Trophoblast cell (in vitro differentiated cells and primary cell): ENCODE measurements around the gene CA7.

Experiments used
- DNase-seq, 2 donors: peaks; one replicate each; pipeline ENCODE4 v3.0.0-alpha.2; 2016
- H2AFZ ChIP-seq: 2 replicates; pipeline ENCODE4 v1.6.1; 2013; ENCODE audit warnings: low read length, moderate library complexity, mild to moderate bottlenecking; ENCODE audit not compliant: insufficient read depth, poor library complexity
- H2AK5ac ChIP-seq: 2 replicates; pipeline ENCODE4 v1.6.1; 2013; ENCODE audit warnings: mild to moderate bottlenecking, low read length
- H2BK120ac ChIP-seq: 2 replicates; pipeline ENCODE4 v1.6.1; 2013; ENCODE audit warnings: low read length, mild to moderate bottlenecking, moderate library complexity; ENCODE audit not compliant: insufficient read depth, poor library complexity
- H2BK12ac ChIP-seq: 2 replicates; pipeline ENCODE4 v1.6.1; 2013; ENCODE audit warnings: mild to moderate bottlenecking, low read length, moderate library complexity
- H2BK5ac ChIP-seq: 2 replicates; pipeline ENCODE4 v1.6.1; 2013; ENCODE audit warnings: low read length, low read depth, moderate library complexity, mild to moderate bottlenecking; ENCODE audit not compliant: poor library complexity
- H3K14ac ChIP-seq: 2 replicates; pipeline ENCODE4 v1.6.1; 2013; ENCODE audit warnings: mild to moderate bottlenecking, low read length
- H3K18ac ChIP-seq: 2 replicates; pipeline ENCODE4 v1.6.1; 2013; ENCODE audit warnings: mild to moderate bottlenecking, low read length
- H3K23ac ChIP-seq: 2 replicates; pipeline ENCODE4 v1.6.1; 2013; ENCODE audit warnings: low read length
- H3K27ac ChIP-seq: 2 replicates; pipeline ENCODE4 v1.5.1; 2013; ENCODE audit warnings: low read depth, mild to moderate bottlenecking, inconsistent platforms, low read length, moderate library complexity
- H3K27me3 ChIP-seq: 2 replicates; pipeline ENCODE4 v1.6.1; 2013; ENCODE audit warnings: inconsistent platforms, mild to moderate bottlenecking, low read length, moderate library complexity; ENCODE audit not compliant: insufficient read depth
- H3K36me3 ChIP-seq, 2 experiments: 1 replicate in 1 of 2; 2 replicates in 1 of 2; pipeline ENCODE4 v1.6.1; 2013; ENCODE audit warnings: low read length in 2 of 2, mild to moderate bottlenecking in 2 of 2, moderate library complexity in 1 of 2; ENCODE audit not compliant: insufficient read depth in 2 of 2, control insufficient read depth in 1 of 2
- H3K4ac ChIP-seq: 2 replicates; pipeline ENCODE4 v1.6.1; 2013; ENCODE audit warnings: low read depth, mild to moderate bottlenecking, low read length, moderate library complexity
- H3K4me1 ChIP-seq, 2 experiments: 1 replicate in 1 of 2; 2 replicates in 1 of 2; pipeline ENCODE4 v1.6.1; 2013; ENCODE audit warnings: low read length in 2 of 2, mild to moderate bottlenecking in 2 of 2, moderate library complexity in 1 of 2; ENCODE audit not compliant: insufficient read depth in 2 of 2, control insufficient read depth in 1 of 2
- H3K4me2 ChIP-seq: 2 replicates; pipeline ENCODE4 v1.6.1; 2013; ENCODE audit warnings: inconsistent platforms, mild to moderate bottlenecking, low read length, moderate library complexity
- H3K4me3 ChIP-seq: 2 replicates; pipeline ENCODE4 v1.5.1; 2013; ENCODE audit warnings: mild to moderate bottlenecking, low read depth, low read length, inconsistent platforms
- H3K79me1 ChIP-seq: one replicate; pipeline ENCODE4 v1.6.1; 2013; ENCODE audit warnings: low read length
- H3K79me2 ChIP-seq: 2 replicates; pipeline ENCODE4 v1.6.1; 2013; ENCODE audit warnings: low read length, mild to moderate bottlenecking; ENCODE audit not compliant: control insufficient read depth, insufficient read depth, poor library complexity
- H3K9ac ChIP-seq: 2 replicates; pipeline ENCODE4 v1.6.1; 2013; ENCODE audit warnings: mild to moderate bottlenecking, low read length
- H3K9me3 ChIP-seq: 2 replicates; pipeline ENCODE4 v1.6.1; 2013; ENCODE audit warnings: low read depth, mild to moderate bottlenecking, control low read depth, inconsistent platforms, low read length; ENCODE audit not compliant: insufficient read depth
- H4K12ac ChIP-seq: 2 replicates; pipeline ENCODE4 v1.6.1; 2013; ENCODE audit warnings: low read depth, mild to moderate bottlenecking, low read length, moderate library complexity
- H4K8ac ChIP-seq: 2 replicates; pipeline ENCODE4 v1.6.1; 2013; ENCODE audit warnings: low read depth, mild to moderate bottlenecking, low read length, moderate library complexity
- H4K91ac ChIP-seq: one replicate; pipeline ENCODE4 v1.6.1; 2013; ENCODE audit warnings: low read depth, mild to moderate bottlenecking, low read length, moderate library complexity
- WGBS: extraction: QIAGEN DNeasy Blood & Tissue Kit; methylation state at CpG from one replicate; pipeline ENCODE4 v1.1.7; 2013; ENCODE audit warnings: missing lambda C conversion rate; ENCODE audit not compliant: insufficient read length, insufficient coverage; ENCODE audit errors: extremely low coverage; 5-methylcytosine and 5-hydroxymethylcytosine counted together

Gene CA7

DNA sequence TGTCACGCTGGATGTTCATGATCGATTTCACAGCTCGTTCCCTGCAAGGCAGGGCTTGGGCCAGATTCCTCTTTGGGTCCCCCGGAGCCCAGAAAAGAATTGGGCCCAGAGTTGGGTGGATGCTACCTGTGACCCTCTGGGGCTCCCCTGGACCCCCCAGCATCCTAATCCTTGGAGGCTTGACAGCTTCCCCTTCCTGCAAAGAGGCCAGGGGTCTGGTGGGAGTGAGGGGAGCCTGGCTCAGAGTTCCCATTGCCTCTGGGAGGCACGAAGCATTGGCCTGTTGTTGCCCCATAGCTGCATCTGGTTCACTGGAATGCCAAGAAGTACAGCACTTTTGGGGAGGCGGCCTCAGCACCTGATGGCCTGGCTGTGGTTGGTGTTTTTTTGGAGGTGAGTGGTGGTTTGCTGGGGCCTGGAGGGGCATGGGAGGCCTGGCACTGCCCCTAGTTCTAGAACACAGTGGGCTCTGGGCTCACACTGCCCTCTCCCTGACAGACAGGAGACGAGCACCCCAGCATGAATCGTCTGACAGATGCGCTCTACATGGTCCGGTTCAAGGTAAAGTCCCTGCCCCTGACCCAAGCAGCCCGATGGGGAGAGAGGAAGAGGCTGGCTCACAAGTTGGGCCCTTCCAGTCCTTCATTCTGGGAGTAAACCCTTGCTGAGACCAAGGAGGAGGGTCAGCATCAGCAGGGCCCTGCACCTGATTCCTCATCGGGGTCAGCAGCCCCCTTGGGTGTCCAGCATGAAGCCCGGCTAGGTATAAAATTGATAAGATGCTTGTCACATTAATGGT is 7.2 kb downstream of the CA7 start:
- no CpG with 5 or more reads among the region's 13 CpGs for WGBS
- Histone ChIP-seq H2BK12ac (no peak overlapping the region), H3K9ac (no peak overlapping the region)

DNA sequence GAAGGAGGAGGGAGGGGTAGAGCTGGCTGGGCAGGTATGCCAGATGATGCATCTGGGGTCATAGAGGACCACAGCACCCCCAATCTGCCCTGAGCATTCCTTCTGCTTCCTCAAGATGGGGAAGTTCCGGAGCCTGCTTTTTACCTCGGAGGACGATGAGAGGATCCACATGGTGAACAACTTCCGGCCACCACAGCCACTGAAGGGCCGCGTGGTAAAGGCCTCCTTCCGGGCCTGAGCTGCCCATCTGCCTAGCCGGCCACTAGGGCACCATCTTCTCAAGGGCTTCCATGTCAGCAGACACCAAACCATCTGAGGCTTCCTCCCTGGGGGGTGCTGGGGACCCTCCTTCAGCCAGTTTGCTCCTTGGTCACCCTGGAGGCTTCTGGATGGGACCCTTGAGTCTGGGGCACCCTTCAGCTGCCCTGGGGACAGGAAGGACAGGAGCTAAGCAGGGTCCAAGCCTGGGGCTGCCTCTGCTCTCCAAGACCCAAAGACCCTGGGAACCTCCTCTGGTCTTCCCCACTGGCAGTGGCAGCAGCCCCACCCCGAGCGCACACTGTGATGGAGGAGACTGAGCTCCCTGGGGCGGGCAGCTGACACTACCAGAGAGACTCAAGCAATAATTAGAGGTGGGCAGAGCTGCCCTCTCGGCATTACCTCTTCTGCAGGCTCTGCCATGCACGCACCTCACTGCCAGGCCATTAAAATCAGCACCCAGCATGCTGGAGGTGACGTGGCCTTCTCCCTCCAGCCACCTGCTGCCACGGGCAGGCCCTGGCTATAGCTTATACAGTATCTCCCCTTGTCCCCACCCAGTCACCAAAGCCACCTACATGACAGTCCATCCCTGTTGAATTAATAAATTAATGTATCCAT is 9.3 kb downstream of the CA7 start:
- no peak overlapping the region for H2AK5ac ChIP-seq
- no CpG with 5 or more reads among the region's 15 CpGs for WGBS
- no peak for DNase-seq

More for the DNA sequence above, 7.2 kb downstream of the CA7 start:
- Histone ChIP-seq H3K4ac (no peak overlapping the region), H3K27me3 (peaks cover under 1% of the 10 kb centered on the region), H3K18ac (no peak overlapping the region), H2AK5ac (no peak overlapping the region), H2AFZ (no peak overlapping the region), H3K14ac (no peak overlapping the region), H3K27ac (no peak overlapping the region), H3K36me3 (no peaks in the 10 kb centered on the region), H4K8ac (no peak overlapping the region), H3K4me3 (no peak overlapping the region), H3K4me2 (no peak overlapping the region), H3K4me1 (no peaks in the 10 kb centered on the region), H3K9me3 (no peaks in the 10 kb centered on the region), H2BK120ac (no peak overlapping the region), H3K23ac (no peak overlapping the region), H4K12ac (no peak overlapping the region), H2BK5ac (no peak overlapping the region), H3K79me1 (no peaks in the 10 kb centered on the region), H4K91ac (no peak overlapping the region), H3K79me2 (no peaks in the 10 kb centered on the region)
- no peak for DNase-seq

GRCh38 chr16:66856184-66856730 is 12.0 kb downstream of the CA7 start:
- WGBS: no CpG with 5 or more reads among the region's 6 CpGs
- Histone ChIP-seq H3K36me3 (no peaks in the 10 kb centered on the region), H3K4me3 (no peak overlapping the region), H2BK120ac (no peak overlapping the region), H3K23ac (no peak overlapping the region), H2AK5ac (no peak overlapping the region), H3K14ac (no peak overlapping the region), H4K91ac (no peak overlapping the region), H4K8ac (no peak overlapping the region), H2AFZ (no peak overlapping the region), H3K4me1 (peaks cover 4 to 6% of the 10 kb centered on the region in 2 experiments), H3K9me3 (no peaks in the 10 kb centered on the region), H2BK5ac (no peak overlapping the region), H3K79me1 (no peaks in the 10 kb centered on the region), H3K4me2 (no peak overlapping the region), H3K9ac (no peak overlapping the region), H3K18ac (no peak overlapping the region), H2BK12ac (no peak overlapping the region), H3K79me2 (no peaks in the 10 kb centered on the region), H3K4ac (no peak overlapping the region), H4K12ac (no peak overlapping the region), H3K27ac (no peak overlapping the region), H3K27me3 (no peaks in the 10 kb centered on the region)
- DNase-seq: no peak

More for the DNA sequence above, 9.3 kb downstream of the CA7 start:
- Histone ChIP-seq H3K18ac (no peak overlapping the region), H3K23ac (no peak overlapping the region), H2AFZ (no peak overlapping the region), H2BK120ac (no peak overlapping the region), H4K91ac (no peak overlapping the region), H3K9me3 (no peaks in the 10 kb centered on the region), H4K12ac (no peak overlapping the region), H3K27me3 (no peaks in the 10 kb centered on the region), H3K9ac (no peak overlapping the region), H3K14ac (no peak overlapping the region), H3K4me3 (peak overlapping the region; percentile 18), H3K27ac (no peak overlapping the region), H3K4me1 (peaks cover 4 to 6% of the 10 kb centered on the region in 2 experiments), H4K8ac (no peak overlapping the region), H3K4me2 (no peak overlapping the region), H3K79me1 (no peaks in the 10 kb centered on the region), H2BK12ac (no peak overlapping the region), H3K4ac (no peak overlapping the region), H2BK5ac (no peak overlapping the region), H3K36me3 (no peaks in the 10 kb centered on the region), H3K79me2 (no peaks in the 10 kb centered on the region)

- no peaks in the 10 kb centered on the region for H3K79me2 ChIP-seq
- H2AK5ac ChIP-seq: no peak overlapping the region
- H3K4me3 ChIP-seq: no peak overlapping the region
- no peaks in the 10 kb centered on the region for H3K36me3 ChIP-seq
- no peak overlapping the region for H3K23ac ChIP-seq
- no peak overlapping the region for H2BK120ac ChIP-seq
- no peak overlapping the region for H3K4me2 ChIP-seq
- no peak overlapping the region for H3K18ac ChIP-seq
- H3K4ac ChIP-seq: no peak overlapping the region
- no peak for DNase-seq
- H3K27me3 ChIP-seq: no peaks in the 10 kb centered on the region
- WGBS: no CpG with 5 or more reads among the region's 2 CpGs
- H3K27ac ChIP-seq: no peak overlapping the region
- peaks cover 4 to 6% of the 10 kb centered on the region in 2 experiments for H3K4me1 ChIP-seq
- no peak overlapping the region for H4K91ac ChIP-seq
- no peak overlapping the region for H3K9ac ChIP-seq
- no peak overlapping the region for H4K12ac ChIP-seq
- H3K9me3 ChIP-seq: no peaks in the 10 kb centered on the region
- H3K14ac ChIP-seq: no peak overlapping the region
- no peak overlapping the region for H2AFZ ChIP-seq
- no peaks in the 10 kb centered on the region for H3K79me1 ChIP-seq
- H2BK12ac ChIP-seq: no peak overlapping the region
- no peak overlapping the region for H4K8ac ChIP-seq
- no peak overlapping the region for H2BK5ac ChIP-seq
These were observed 12.6 kb downstream of the CA7 start for GRCh38 chr16:66856801-66857200.
